ENCODE results near the gene USP32. TPM values are rescaled to one million over a fixed set of nuclear protein-coding genes. Genes with fewer than 3 reads are reported as not detected.

The USP32 gene
- total and polyA plus RNA-seq, 2 of the 8 experiments (the other 6 are each of a cell fraction or from before 2014, with no cell fraction given) = 29.6 to 112 TPM

GRCh38 chr17:60392042-60392844, at the start of gene USP32 (continued):
- no peak for TF ChIP-seq CHD7 (IDR thresholded peaks at IDR 0.05; ENCODE audit: insufficient replicate concordance, low read length)
- no peak for TF ChIP-seq TCF12 (IDR thresholded peaks at IDR 0.05; ENCODE audit: low read depth, low read length)
- TF ChIP-seq, protein P1, sequence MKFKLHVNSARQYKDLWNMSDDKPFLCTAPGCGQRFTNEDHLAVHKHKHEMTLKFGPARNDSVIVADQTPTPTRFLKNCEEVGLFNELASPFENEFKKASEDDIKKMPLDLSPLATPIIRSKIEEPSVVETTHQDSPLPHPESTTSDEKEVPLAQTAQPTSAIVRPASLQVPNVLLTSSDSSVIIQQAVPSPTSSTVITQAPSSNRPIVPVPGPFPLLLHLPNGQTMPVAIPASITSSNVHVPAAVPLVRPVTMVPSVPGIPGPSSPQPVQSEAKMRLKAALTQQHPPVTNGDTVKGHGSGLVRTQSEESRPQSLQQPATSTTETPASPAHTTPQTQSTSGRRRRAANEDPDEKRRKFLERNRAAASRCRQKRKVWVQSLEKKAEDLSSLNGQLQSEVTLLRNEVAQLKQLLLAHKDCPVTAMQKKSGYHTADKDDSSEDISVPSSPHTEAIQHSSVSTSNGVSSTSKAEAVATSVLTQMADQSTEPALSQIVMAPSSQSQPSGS (IDR thresholded peaks at IDR 0.05; ENCODE audit: low read length) = no peak
- no peak for TF ChIP-seq CHD2 (IDR thresholded peaks at IDR 0.05; ENCODE audit: low read length)
- TF ChIP-seq RAD21 (IDR thresholded peaks at IDR 0.05 in 1 of 2, conservative IDR thresholded peaks at IDR 0.05 in 1 of 2; ENCODE audit: low read depth in 2 of 2, low read length in 2 of 2) = no peak
- TF ChIP-seq JUND (IDR thresholded peaks at IDR 0.05; ENCODE audit: low read length) = no peak
- no peak for TF ChIP-seq BACH1 (IDR thresholded peaks at IDR 0.05; ENCODE audit: low read length)
- TF ChIP-seq SAP30 (IDR thresholded peaks at IDR 0.05; ENCODE audit: insufficient read depth, insufficient replicate concordance, low read length) = no peak
